ENCODE results near the gene GTF2IRD2.
"Not testable (repeated sequence)": the region's sequence is repeated elsewhere in the genome, so short reads cannot be mapped to it uniquely, and the experiment has no call there.

DNA sequence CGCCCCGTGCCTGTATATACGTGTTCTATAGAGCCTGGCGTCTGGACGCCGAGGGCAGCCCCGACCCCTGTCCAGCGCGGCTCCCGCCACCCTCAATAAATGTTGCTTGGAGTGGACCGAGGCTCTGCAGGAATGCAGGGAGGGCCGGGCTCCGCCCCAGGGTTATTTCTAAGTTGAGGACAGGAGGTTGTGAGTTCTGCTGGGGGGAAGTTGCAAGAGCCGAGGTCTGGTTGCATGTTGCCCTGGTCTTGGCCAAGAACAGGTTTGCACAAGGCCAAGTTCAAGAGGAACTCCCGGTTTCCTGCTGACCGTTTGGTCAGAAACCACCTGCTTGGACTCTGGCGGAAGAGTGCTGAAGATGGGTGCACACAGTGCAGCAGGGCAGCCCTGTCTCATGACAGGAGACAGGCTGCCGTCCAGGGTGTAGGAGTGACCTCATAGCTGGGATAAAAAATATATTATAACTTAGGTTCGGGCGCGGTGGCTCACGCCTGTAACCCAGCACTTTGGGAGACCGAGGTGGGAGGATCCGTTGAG lies 62.1 kb downstream of the GTF2IRD2 start:
- TF ChIP-seq, protein P1, sequence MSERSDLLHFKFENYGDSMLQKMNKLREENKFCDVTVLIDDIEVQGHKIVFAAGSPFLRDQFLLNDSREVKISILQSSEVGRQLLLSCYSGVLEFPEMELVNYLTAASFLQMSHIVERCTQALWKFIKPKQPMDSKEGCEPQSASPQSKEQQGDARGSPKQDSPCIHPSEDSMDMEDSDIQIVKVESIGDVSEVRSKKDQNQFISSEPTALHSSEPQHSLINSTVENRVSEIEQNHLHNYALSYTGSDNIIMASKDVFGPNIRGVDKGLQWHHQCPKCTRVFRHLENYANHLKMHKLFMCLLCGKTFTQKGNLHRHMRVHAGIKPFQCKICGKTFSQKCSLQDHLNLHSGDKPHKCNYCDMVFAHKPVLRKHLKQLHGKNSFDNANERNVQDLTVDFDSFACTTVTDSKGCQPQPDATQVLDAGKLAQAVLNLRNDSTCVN (tag by site-specific recombination; optimal IDR thresholded peaks at IDR 0.05) = not testable (repeated sequence)
- TF ChIP-seq, protein P2, sequence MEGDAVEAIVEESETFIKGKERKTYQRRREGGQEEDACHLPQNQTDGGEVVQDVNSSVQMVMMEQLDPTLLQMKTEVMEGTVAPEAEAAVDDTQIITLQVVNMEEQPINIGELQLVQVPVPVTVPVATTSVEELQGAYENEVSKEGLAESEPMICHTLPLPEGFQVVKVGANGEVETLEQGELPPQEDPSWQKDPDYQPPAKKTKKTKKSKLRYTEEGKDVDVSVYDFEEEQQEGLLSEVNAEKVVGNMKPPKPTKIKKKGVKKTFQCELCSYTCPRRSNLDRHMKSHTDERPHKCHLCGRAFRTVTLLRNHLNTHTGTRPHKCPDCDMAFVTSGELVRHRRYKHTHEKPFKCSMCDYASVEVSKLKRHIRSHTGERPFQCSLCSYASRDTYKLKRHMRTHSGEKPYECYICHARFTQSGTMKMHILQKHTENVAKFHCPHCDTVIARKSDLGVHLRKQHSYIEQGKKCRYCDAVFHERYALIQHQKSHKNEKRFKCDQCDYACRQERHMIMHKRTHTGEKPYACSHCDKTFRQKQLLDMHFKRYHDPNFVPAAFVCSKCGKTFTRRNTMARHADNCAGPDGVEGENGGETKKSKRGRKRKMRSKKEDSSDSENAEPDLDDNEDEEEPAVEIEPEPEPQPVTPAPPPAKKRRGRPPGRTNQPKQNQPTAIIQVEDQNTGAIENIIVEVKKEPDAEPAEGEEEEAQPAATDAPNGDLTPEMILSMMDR (tag by site-specific recombination; IDR thresholded peaks at IDR 0.05) = not testable (repeated sequence)
- not testable (repeated sequence) for TF ChIP-seq ZNF146 (tag by site-specific recombination; IDR thresholded peaks at IDR 0.05); FEZF1 (tag by site-specific recombination; IDR thresholded peaks at IDR 0.05); ZNF24 (tag by site-specific recombination; IDR thresholded peaks at IDR 0.05); ZNF239 (tag by site-specific recombination; IDR thresholded peaks at IDR 0.05); ZNF140 (tag by site-specific recombination; IDR thresholded peaks at IDR 0.05); ZBTB7A (tag by site-specific recombination; IDR thresholded peaks at IDR 0.05; ENCODE audit: low read depth); ZNF350 (tag by site-specific recombination; IDR thresholded peaks at IDR 0.05); GFI1B (tag by site-specific recombination; IDR thresholded peaks at IDR 0.05)
- TF ChIP-seq, protein P3, sequence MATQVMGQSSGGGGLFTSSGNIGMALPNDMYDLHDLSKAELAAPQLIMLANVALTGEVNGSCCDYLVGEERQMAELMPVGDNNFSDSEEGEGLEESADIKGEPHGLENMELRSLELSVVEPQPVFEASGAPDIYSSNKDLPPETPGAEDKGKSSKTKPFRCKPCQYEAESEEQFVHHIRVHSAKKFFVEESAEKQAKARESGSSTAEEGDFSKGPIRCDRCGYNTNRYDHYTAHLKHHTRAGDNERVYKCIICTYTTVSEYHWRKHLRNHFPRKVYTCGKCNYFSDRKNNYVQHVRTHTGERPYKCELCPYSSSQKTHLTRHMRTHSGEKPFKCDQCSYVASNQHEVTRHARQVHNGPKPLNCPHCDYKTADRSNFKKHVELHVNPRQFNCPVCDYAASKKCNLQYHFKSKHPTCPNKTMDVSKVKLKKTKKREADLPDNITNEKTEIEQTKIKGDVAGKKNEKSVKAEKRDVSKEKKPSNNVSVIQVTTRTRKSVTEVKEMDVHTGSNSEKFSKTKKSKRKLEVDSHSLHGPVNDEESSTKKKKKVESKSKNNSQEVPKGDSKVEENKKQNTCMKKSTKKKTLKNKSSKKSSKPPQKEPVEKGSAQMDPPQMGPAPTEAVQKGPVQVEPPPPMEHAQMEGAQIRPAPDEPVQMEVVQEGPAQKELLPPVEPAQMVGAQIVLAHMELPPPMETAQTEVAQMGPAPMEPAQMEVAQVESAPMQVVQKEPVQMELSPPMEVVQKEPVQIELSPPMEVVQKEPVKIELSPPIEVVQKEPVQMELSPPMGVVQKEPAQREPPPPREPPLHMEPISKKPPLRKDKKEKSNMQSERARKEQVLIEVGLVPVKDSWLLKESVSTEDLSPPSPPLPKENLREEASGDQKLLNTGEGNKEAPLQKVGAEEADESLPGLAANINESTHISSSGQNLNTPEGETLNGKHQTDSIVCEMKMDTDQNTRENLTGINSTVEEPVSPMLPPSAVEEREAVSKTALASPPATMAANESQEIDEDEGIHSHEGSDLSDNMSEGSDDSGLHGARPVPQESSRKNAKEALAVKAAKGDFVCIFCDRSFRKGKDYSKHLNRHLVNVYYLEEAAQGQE (tag by site-specific recombination; IDR thresholded peaks at IDR 0.05) = not testable (repeated sequence)
- TF ChIP-seq, protein P4, sequence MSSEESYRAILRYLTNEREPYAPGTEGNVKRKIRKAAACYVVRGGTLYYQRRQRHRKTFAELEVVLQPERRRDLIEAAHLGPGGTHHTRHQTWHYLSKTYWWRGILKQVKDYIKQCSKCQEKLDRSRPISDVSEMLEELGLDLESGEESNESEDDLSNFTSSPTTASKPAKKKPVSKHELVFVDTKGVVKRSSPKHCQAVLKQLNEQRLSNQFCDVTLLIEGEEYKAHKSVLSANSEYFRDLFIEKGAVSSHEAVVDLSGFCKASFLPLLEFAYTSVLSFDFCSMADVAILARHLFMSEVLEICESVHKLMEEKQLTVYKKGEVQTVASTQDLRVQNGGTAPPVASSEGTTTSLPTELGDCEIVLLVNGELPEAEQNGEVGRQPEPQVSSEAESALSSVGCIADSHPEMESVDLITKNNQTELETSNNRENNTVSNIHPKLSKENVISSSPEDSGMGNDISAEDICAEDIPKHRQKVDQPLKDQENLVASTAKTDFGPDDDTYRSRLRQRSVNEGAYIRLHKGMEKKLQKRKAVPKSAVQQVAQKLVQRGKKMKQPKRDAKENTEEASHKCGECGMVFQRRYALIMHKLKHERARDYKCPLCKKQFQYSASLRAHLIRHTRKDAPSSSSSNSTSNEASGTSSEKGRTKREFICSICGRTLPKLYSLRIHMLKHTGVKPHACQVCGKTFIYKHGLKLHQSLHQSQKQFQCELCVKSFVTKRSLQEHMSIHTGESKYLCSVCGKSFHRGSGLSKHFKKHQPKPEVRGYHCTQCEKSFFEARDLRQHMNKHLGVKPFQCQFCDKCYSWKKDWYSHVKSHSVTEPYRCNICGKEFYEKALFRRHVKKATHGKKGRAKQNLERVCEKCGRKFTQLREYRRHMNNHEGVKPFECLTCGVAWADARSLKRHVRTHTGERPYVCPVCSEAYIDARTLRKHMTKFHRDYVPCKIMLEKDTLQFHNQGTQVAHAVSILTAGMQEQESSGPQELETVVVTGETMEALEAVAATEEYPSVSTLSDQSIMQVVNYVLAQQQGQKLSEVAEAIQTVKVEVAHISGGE (tag by site-specific recombination; conservative IDR thresholded peaks at IDR 0.05; ENCODE audit: low read depth) = not testable (repeated sequence)
